Activated CD4-positive, alpha-beta T cell treated with anti-CD3 and anti-CD28 coated beads for 36 hours (primary cell): ENCODE results near the gene P2RY11. TPM values are rescaled to one million over a fixed set of nuclear protein-coding genes. Genes with fewer than 3 reads are reported as not detected.

ENCODE experiments used
- ATAC-seq: fragments of 200-7000 bp; cut with Tn5 transposase; one replicate; pipeline ENCODE4 v1.10.0; 2021; ENCODE audit warnings: mild to moderate bottlenecking, moderate library complexity
- CTCF ChIA-PET: fragments of 350-600 bp; sonication (Branson Sonifier 250); formaldehyde crosslinking; loops from one replicate; lab custom pipeline; 2021; ENCODE audit warnings: antibody characterized with exemption; lab: Charles Lee
- POLR2A ChIA-PET: fragments of 350-600 bp; sonication (Branson Sonifier 250); formaldehyde crosslinking; loops from one replicate; lab custom pipeline; 2021; ENCODE audit warnings: antibody characterized with exemption, inconsistent platforms; lab: Charles Lee
- DNase-seq: peaks from one replicate; pipeline ENCODE4 v3.0.0-alpha.2; 2020
- H3K27ac Mint-ChIP-seq: one replicate; pipeline ENCODE4 v1.8.0; 2021; ENCODE audit warnings: mixed read lengths
- H3K27me3 Mint-ChIP-seq: one replicate; pipeline ENCODE4 v1.8.0; 2021; ENCODE audit warnings: mixed read lengths
- H3K36me3 Mint-ChIP-seq: one replicate; pipeline ENCODE4 v1.8.0; 2021; ENCODE audit warnings: low read depth, mixed read lengths
- H3K4me1 Mint-ChIP-seq: one replicate; pipeline ENCODE4 v1.8.0; 2021; ENCODE audit warnings: mixed read lengths
- H3K4me3 Mint-ChIP-seq: one replicate; pipeline ENCODE4 v1.8.0; 2021; ENCODE audit warnings: mild to moderate bottlenecking, moderate library complexity, mixed read lengths
- H3K9me3 Mint-ChIP-seq: one replicate; pipeline ENCODE4 v1.8.0; 2021; ENCODE audit warnings: low read depth, mixed read lengths
- intact Hi-C, 2 experiments: fragments of 100-400 bp; cut with DNase I in 1 of 2; cut with micrococcal nuclease in 1 of 2; formaldehyde crosslinking; loops; one replicate each; pipeline versions ENCODE4 v1.14.2 to v1.15.1; 2022 to 2024; cut with DNase I, micrococcal nuclease
- total RNA-seq, 2 experiments: library from RNA; stranded (reverse); gene quantifications; one replicate each; pipeline ENCODE4 v1.2.3, GENCODE V29; 2021

Gene P2RY11
- total RNA-seq, 2 experiments from 2014 or later = 46.4 to 52.1 TPM

DNA sequence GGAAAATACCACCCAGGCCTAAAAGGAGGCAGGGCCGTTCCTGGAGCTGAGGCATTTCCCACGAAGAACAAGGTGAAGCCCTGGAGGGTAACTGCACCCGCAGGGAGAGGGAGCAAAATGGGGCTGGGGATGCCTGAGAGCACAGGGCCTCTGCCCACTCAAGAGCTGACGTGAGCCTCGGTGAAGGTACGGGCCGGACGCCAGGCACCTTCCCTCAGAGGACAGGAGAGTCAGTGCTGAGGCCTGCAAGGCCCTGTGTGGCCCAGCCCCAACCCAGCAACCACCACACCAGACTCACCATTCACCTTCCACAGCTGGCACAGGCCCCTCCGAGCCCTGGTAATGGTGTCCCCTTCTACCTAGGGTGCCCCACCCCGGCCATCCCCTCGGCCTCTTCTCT lies 47.0 kb downstream of the P2RY11 start:
- H3K27me3 Mint-ChIP-seq = no peaks in the 10 kb centered on the region
- peaks cover 71% of the 10 kb centered on the region for H3K36me3 Mint-ChIP-seq
- intact Hi-C loops = no loop called here
- no peaks in the 10 kb centered on the region for H3K9me3 Mint-ChIP-seq
- H3K4me3 Mint-ChIP-seq = no peak overlapping the region
- no peaks in the 10 kb centered on the region for H3K4me1 Mint-ChIP-seq
- ATAC-seq (no peak), DNase-seq (no peak)
- ChIA-PET CTCF (no interaction called here), POLR2A (interaction anchor here (0.7 kb wide), 1 partner anchor 26 kb away, joined by 3 read pairs; no protein-coding TSS in a partner anchor)
- no peak overlapping the region for H3K27ac Mint-ChIP-seq

- H3K4me3 Mint-ChIP-seq = no peak overlapping the region
- POLR2A ChIA-PET = interaction anchor here (0.6 kb wide), 1 partner anchor 382 kb away, joined by 5 read pairs; no protein-coding TSS in a partner anchor
- ATAC-seq = no peak
These were observed 48.1 kb downstream of the P2RY11 start for GRCh38 chr19:10159610-10160009.

GRCh38 chr19:10163536-10163935 lies 52.0 kb downstream of the P2RY11 start:
- H3K4me1 Mint-ChIP-seq = no peaks in the 10 kb centered on the region
- no peaks in the 10 kb centered on the region for H3K9me3 Mint-ChIP-seq
- ATAC-seq (no peak), DNase-seq (no peak)
- POLR2A ChIA-PET = interaction anchor here (0.6 to 0.8 kb wide), 2 partner anchors 16 to 191 kb away, joined by 4 to 5 read pairs; no protein-coding TSS in a partner anchor
- no peak overlapping the region for H3K27ac Mint-ChIP-seq
- no peak overlapping the region for H3K4me3 Mint-ChIP-seq
- CTCF ChIA-PET = no interaction called here
- peaks cover 66% of the 10 kb centered on the region for H3K36me3 Mint-ChIP-seq
- intact Hi-C loops = no loop called here
- H3K27me3 Mint-ChIP-seq = no peaks in the 10 kb centered on the region

More at GRCh38 chr19:10159610-10160009, 48.1 kb downstream of the P2RY11 start:
- CTCF ChIA-PET = no interaction called here
- peaks cover 68% of the 10 kb centered on the region for H3K36me3 Mint-ChIP-seq
- H3K27me3 Mint-ChIP-seq = no peaks in the 10 kb centered on the region
- no peaks in the 10 kb centered on the region for H3K4me1 Mint-ChIP-seq
- intact Hi-C loops = no loop called here
- DNase-seq = no peak
- H3K27ac Mint-ChIP-seq = no peak overlapping the region
- no peaks in the 10 kb centered on the region for H3K9me3 Mint-ChIP-seq

Other genes starting within 250 kb of the P2RY11 start
- gene OLFM2, start 175.2 kb upstream of the P2RY11 start, total RNA-seq = 1 to 10 TPM; 1.3 to 1.8 TPM
- gene COL5A3, start 101.2 kb upstream of the P2RY11 start, total RNA-seq = 1 to 10 TPM in 1 of 2 experiments, under 1 TPM in 1; 0.77 to 1.1 TPM
- not detected for gene RDH8, start 98.2 kb upstream of the P2RY11 start, total RNA-seq
- 10 to 100 TPM; 49.8 to 62.6 TPM for gene SHFL, start 25.4 kb upstream of the P2RY11 start, total RNA-seq
- gene ANGPTL6, start 9.0 kb upstream of the P2RY11 start, total RNA-seq = 10 to 100 TPM; 10.4 to 14.1 TPM
- 100 to 1,000 TPM; 139 to 149 TPM for gene PPAN, start 5.3 kb upstream of the P2RY11 start, total RNA-seq
- 100 to 1,000 TPM; 230 to 253 TPM for gene EIF3G, start 8.2 kb downstream of the P2RY11 start, total RNA-seq
- 100 to 1,000 TPM; 374 to 385 TPM for gene DNMT1, start 83.3 kb downstream of the P2RY11 start, total RNA-seq
- 1 to 10 TPM; 8.1 to 9.0 TPM for gene S1PR2, start 119.6 kb downstream of the P2RY11 start, total RNA-seq
- 100 to 1,000 TPM; 130 to 140 TPM for gene MRPL4, start 140.5 kb downstream of the P2RY11 start, total RNA-seq
- gene ICAM1, start 159.4 kb downstream of the P2RY11 start, total RNA-seq = 10 to 100 TPM; 27.9 to 30.9 TPM
- under 1 TPM; 0.23 to 0.46 TPM for gene ICAM4, start 175.3 kb downstream of the P2RY11 start, total RNA-seq
- 1 to 10 TPM; 1.9 TPM for gene ICAM5, start 178.3 kb downstream of the P2RY11 start, total RNA-seq
- gene ZGLP1, start 198.1 kb downstream of the P2RY11 start, total RNA-seq = 1 to 10 TPM; 3.3 to 3.5 TPM
- 10 to 100 TPM; 11.7 to 13.3 TPM for gene FDX2, start 204.3 kb downstream of the P2RY11 start, total RNA-seq
- 10 to 100 TPM; 83.7 to 90.8 TPM for gene RAVER1, start 221.8 kb downstream of the P2RY11 start, total RNA-seq
- 100 to 1,000 TPM; 109 to 122 TPM for gene ICAM3, start 227.9 kb downstream of the P2RY11 start, total RNA-seq